Measurements from ENCODE around the gene IQGAP2. TPM values are rescaled to one million over a fixed set of nuclear protein-coding genes. Genes with fewer than 3 reads are reported as not detected.

IQGAP2 gene
- total RNA-seq, 1 experiment from 2014 or later = not detected

GRCh38 chr5:76560952-76561891 lies 158.1 kb downstream of the IQGAP2 start:
- H3K79me2 ChIP-seq (ENCODE audit: low read length) = no peaks in the 10 kb centered on the region
- H4K20me1 ChIP-seq (ENCODE audit: low read length) = no peaks in the 10 kb centered on the region
- H3K27me3 ChIP-seq (ENCODE audit: low read length) = peaks cover 52% of the 10 kb centered on the region
- POLR2A ChIA-PET (ENCODE audit: unreplicated experiment) = no interaction called here
- no peak for DNase-seq
- no peaks in the 10 kb centered on the region for H3K9me3 ChIP-seq (ENCODE audit: low read length)
- H3K9me2 ChIP-seq (replicated peaks; ENCODE audit: low read length) = no peaks in the 10 kb centered on the region
- H3K4me1 ChIP-seq (ENCODE audit: insufficient read depth, low read length) = no peaks in the 10 kb centered on the region
- H3K4me3 ChIP-seq (ENCODE audit: low read length) = no peak overlapping the region
- H3K9ac ChIP-seq (ENCODE audit: low read length) = no peak overlapping the region
- no peaks in the 10 kb centered on the region for H3K36me3 ChIP-seq (ENCODE audit: low read depth, low read length)
- CTCF ChIA-PET = no interaction called here
- H3K4me2 ChIP-seq (ENCODE audit: low read length) = no peak overlapping the region
- no peak overlapping the region for H3K27ac ChIP-seq (ENCODE audit: low read length)
- no peak for TF ChIP-seq CTCF (conservative IDR thresholded peaks at IDR 0.05; ENCODE audit: low read depth, low read length)
- TF ChIP-seq EZH2 (IDR thresholded peaks at IDR 0.05; ENCODE audit: low read length, unreplicated experiment) = no peak
- TF ChIP-seq EZH2phosphoT487 (IDR thresholded peaks at IDR 0.05; ENCODE audit: borderline replicate concordance, low read length) = no peak
- no TSS peak for BruUV-seq (replicated peaks)
- intact Hi-C loops (cut with micrococcal nuclease) = no loop called here
- no peak for ATAC-seq
- no peaks in the 10 kb centered on the region for H3F3A ChIP-seq (ENCODE audit: low read length, unreplicated experiment)
- H2AFZ ChIP-seq (ENCODE audit: low read length) = no peak overlapping the region

GRCh38 chr5:76561959-76562358 lies 158.9 kb downstream of the IQGAP2 start:
- no TSS peak for BruUV-seq (replicated peaks)
- intact Hi-C loops (cut with micrococcal nuclease) = no loop called here
- H3K79me2 ChIP-seq (ENCODE audit: low read length) = no peaks in the 10 kb centered on the region
- H3K9ac ChIP-seq (ENCODE audit: low read length) = no peak overlapping the region
- H3K27ac ChIP-seq (ENCODE audit: low read length) = no peak overlapping the region
- no peaks in the 10 kb centered on the region for H4K20me1 ChIP-seq (ENCODE audit: low read length)
- ChIA-PET CTCF (no interaction called here), POLR2A (ENCODE audit: unreplicated experiment) (no interaction called here)
- H2AFZ ChIP-seq (ENCODE audit: low read length) = no peak overlapping the region
- H3K4me2 ChIP-seq (ENCODE audit: low read length) = no peak overlapping the region
- no peak for DNase-seq
- H3K9me2 ChIP-seq (replicated peaks; ENCODE audit: low read length) = no peaks in the 10 kb centered on the region
- H3K4me1 ChIP-seq (ENCODE audit: insufficient read depth, low read length) = no peaks in the 10 kb centered on the region
- H3F3A ChIP-seq (ENCODE audit: low read length, unreplicated experiment) = no peaks in the 10 kb centered on the region
- peaks cover 52% of the 10 kb centered on the region for H3K27me3 ChIP-seq (ENCODE audit: low read length)
- no peak overlapping the region for H3K4me3 ChIP-seq (ENCODE audit: low read length)
- H3K9me3 ChIP-seq (ENCODE audit: low read length) = no peaks in the 10 kb centered on the region
- TF ChIP-seq EZH2phosphoT487 (IDR thresholded peaks at IDR 0.05; ENCODE audit: borderline replicate concordance, low read length) (no peak), CTCF (conservative IDR thresholded peaks at IDR 0.05; ENCODE audit: low read depth, low read length) (no peak), EZH2 (IDR thresholded peaks at IDR 0.05; ENCODE audit: low read length, unreplicated experiment) (no peak)
- no peaks in the 10 kb centered on the region for H3K36me3 ChIP-seq (ENCODE audit: low read depth, low read length)
- no peak for ATAC-seq

- Histone ChIP-seq H3K36me3 (ENCODE audit: low read depth, low read length) (no peaks in the 10 kb centered on the region), H3K9me3 (ENCODE audit: low read length) (no peaks in the 10 kb centered on the region), H3K4me1 (ENCODE audit: insufficient read depth, low read length) (no peaks in the 10 kb centered on the region), H3K9me2 (replicated peaks; ENCODE audit: low read length) (no peaks in the 10 kb centered on the region), H3F3A (ENCODE audit: low read length, unreplicated experiment) (no peaks in the 10 kb centered on the region), H3K27me3 (ENCODE audit: low read length) (peaks cover 67% of the 10 kb centered on the region), H3K4me3 (ENCODE audit: low read length) (no peak overlapping the region), H3K9ac (ENCODE audit: low read length) (no peak overlapping the region), H2AFZ (ENCODE audit: low read length) (no peak overlapping the region), H3K4me2 (ENCODE audit: low read length) (no peak overlapping the region), H3K79me2 (ENCODE audit: low read length) (no peaks in the 10 kb centered on the region), H3K27ac (ENCODE audit: low read length) (no peak overlapping the region), H4K20me1 (ENCODE audit: low read length) (no peaks in the 10 kb centered on the region)
- intact Hi-C loops (cut with micrococcal nuclease) = no loop called here
- ChIA-PET CTCF (no interaction called here), POLR2A (ENCODE audit: unreplicated experiment) (no interaction called here)
- DNase-seq = no peak
- ATAC-seq = no peak
- no TSS peak for BruUV-seq (replicated peaks)
- no peak for TF ChIP-seq EZH2 (IDR thresholded peaks at IDR 0.05; ENCODE audit: low read length, unreplicated experiment)
- TF ChIP-seq CTCF (conservative IDR thresholded peaks at IDR 0.05; ENCODE audit: low read depth, low read length) = no peak
- no peak for TF ChIP-seq EZH2phosphoT487 (IDR thresholded peaks at IDR 0.05; ENCODE audit: borderline replicate concordance, low read length)
Observed at GRCh38 chr5:76565009-76565408, 161.9 kb downstream of the IQGAP2 start.

All from PC-3 (cell line).